GM23248 (cell line): Measurements from ENCODE around the gene CACNA2D1. TPM values are rescaled to one million over a fixed set of nuclear protein-coding genes. Genes with fewer than 3 reads are reported as not detected.

Experiments used
- DNase-seq: peaks from one replicate; pipeline ENCODE4 v3.0.0-alpha.2; 2015
- H2AFZ ChIP-seq: fragments of 200-600 bp; sonication (generic); 2 replicates; pipeline ENCODE4 v1.6.1; 2016; ENCODE audit warnings: antibody characterized with exemption
- H3F3A ChIP-seq: fragments of 200-600 bp; sonication (generic); 2 replicates; pipeline ENCODE4 v1.6.1; 2016; ENCODE audit warnings: mild to moderate bottlenecking, antibody characterized with exemption, mixed run types; ENCODE audit not compliant: insufficient read depth
- H3K27ac ChIP-seq: fragments of 200-600 bp; sonication (generic); 2 replicates; pipeline ENCODE4 v1.5.1; 2016; ENCODE audit warnings: mild to moderate bottlenecking
- H3K27me3 ChIP-seq: fragments of 200-600 bp; sonication (generic); replicated peaks from 2 replicates; pipeline ENCODE4 v1.6.1; 2016; ENCODE audit warnings: mild to moderate bottlenecking; ENCODE audit not compliant: insufficient read depth
- H3K36me3 ChIP-seq: fragments of 200-600 bp; sonication (generic); 2 replicates; pipeline ENCODE4 v1.6.1; 2016; ENCODE audit warnings: low read depth, mild to moderate bottlenecking
- H3K4me1 ChIP-seq: fragments of 200-600 bp; sonication (generic); 2 replicates; pipeline ENCODE4 v1.6.1; 2016; ENCODE audit warnings: mild to moderate bottlenecking; ENCODE audit not compliant: insufficient read depth
- H3K4me2 ChIP-seq: fragments of 200-600 bp; sonication (generic); one replicate; pipeline ENCODE4 v1.6.1; 2016; ENCODE audit warnings: mild to moderate bottlenecking; ENCODE audit not compliant: unreplicated experiment
- H3K4me3 ChIP-seq: fragments of 200-600 bp; sonication (generic); 2 replicates; pipeline ENCODE4 v1.5.1; 2016; ENCODE audit warnings: mild to moderate bottlenecking
- H3K79me2 ChIP-seq: fragments of 200-600 bp; sonication (generic); 2 replicates; pipeline ENCODE4 v1.6.1; 2016; ENCODE audit warnings: mild to moderate bottlenecking; ENCODE audit not compliant: insufficient read depth
- H3K9ac ChIP-seq: fragments of 200-600 bp; sonication (generic); 2 replicates; pipeline ENCODE4 v1.6.1; 2016; ENCODE audit warnings: mild to moderate bottlenecking
- H3K9me2 ChIP-seq: fragments of 200-600 bp; sonication (generic); 2 replicates; pipeline ENCODE4 v1.6.1; 2016; ENCODE audit warnings: mixed run types, mild to moderate bottlenecking, moderate library complexity; ENCODE audit not compliant: insufficient read depth
- H3K9me3 ChIP-seq: fragments of 200-600 bp; sonication (generic); one replicate; pipeline ENCODE4 v1.6.1; 2017; ENCODE audit warnings: low read depth
- H4K20me1 ChIP-seq: fragments of 200-600 bp; sonication (generic); 2 replicates; pipeline ENCODE4 v1.6.0; 2016; ENCODE audit not compliant: insufficient read depth
- EZH2 ChIP-seq: fragments of 200-600 bp; sonication (generic); IDR thresholded peaks from 2 replicates; pipeline ENCODE4 v1.6.1; 2018; ENCODE audit warnings: antibody characterized with exemption, mild to moderate bottlenecking; ENCODE audit not compliant: insufficient read depth, poor library complexity, severe bottlenecking
- EZH2phosphoT487 ChIP-seq: fragments of 200-600 bp; sonication (generic); IDR thresholded peaks from 2 replicates; pipeline ENCODE4 v1.6.1; 2018; ENCODE audit warnings: antibody characterized with exemption, moderate library complexity, mild to moderate bottlenecking, low read depth; ENCODE audit not compliant: insufficient read depth
- WGBS, 2 experiments: methylation state at CpG; one replicate each; pipeline ENCODE4 v1.1.6; 2015 to 2017; ENCODE audit warnings: low lambda C conversion rate in 2 of 2, low coverage in 1 of 2; ENCODE audit errors: missing lambda C conversion rate in 2 of 2; 5-methylcytosine and 5-hydroxymethylcytosine counted together
- in situ Hi-C: fragments of 300-500 bp; cut with MboI; formaldehyde crosslinking; loops from 2 replicates; pipeline ENCODE4 v1.15.0; 2020
- polyA plus RNA-seq: library from polyadenylated mRNA; unstranded; fragments of >200 nt; fragmentation: Nextera tagmentation; extraction: Ambion mirVana; gene quantifications from 2 replicates; pipeline ENCODE4 v1.2.1, GENCODE V29; 2016
- total RNA-seq: library from RNA; depleted of rRNA; stranded (reverse); fragments of >200 nt; shearing (Covaris generic); gene quantifications from 2 replicates; pipeline ENCODE4 v1.2.3, GENCODE V29; 2014

The CACNA2D1 gene
- total and polyA plus RNA-seq, 2 experiments from 2014 or later: 7.7 to 21.2 TPM

DNA sequence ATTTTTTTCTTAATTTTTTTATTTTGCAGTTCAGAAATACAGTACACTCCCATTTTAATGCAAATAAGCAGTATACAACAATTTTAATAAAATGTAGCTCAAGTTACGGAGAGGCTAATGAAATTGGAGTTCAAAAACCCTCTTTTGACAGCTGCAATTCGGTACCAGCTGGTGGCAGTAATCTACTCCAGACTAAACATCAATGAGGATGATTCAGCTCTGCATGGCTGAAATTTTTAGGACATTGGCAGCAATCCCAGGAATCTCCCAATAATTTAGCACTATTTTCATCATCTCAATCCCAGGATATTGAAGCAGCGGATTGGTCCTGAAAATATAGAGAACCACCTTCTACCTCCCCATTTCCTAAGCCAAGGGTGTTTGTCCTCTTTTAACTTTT is 278.8 kb downstream of the CACNA2D1 start:
- H3K36me3 ChIP-seq: no peaks in the 10 kb centered on the region
- DNase-seq: peak; percentile 84
- H2AFZ ChIP-seq: no peak overlapping the region
- H3K27ac ChIP-seq: no peak overlapping the region
- no peaks in the 10 kb centered on the region for H3K9me2 ChIP-seq
- no peak overlapping the region for H3K9ac ChIP-seq
- no peaks in the 10 kb centered on the region for H3K27me3 ChIP-seq
- no peaks in the 10 kb centered on the region for H3F3A ChIP-seq
- peaks cover 9% of the 10 kb centered on the region; the same call in 1 of the 2 replicates for H3K4me1 ChIP-seq
- in situ Hi-C loops: no loop called here
- 6 to 12% methylated on average over 3 of the region's 3 CpGs for WGBS, 2 experiments
- H4K20me1 ChIP-seq: no peaks in the 10 kb centered on the region
- no peak overlapping the region for H3K4me3 ChIP-seq
- no peaks in the 10 kb centered on the region for H3K9me3 ChIP-seq
- H3K79me2 ChIP-seq: no peaks in the 10 kb centered on the region
- TF ChIP-seq EZH2phosphoT487: no peak
- no peak for TF ChIP-seq EZH2
- peak overlapping the region; percentile 7 for H3K4me2 ChIP-seq

GRCh38 chr7:82164410-82164809 is 279.2 kb downstream of the CACNA2D1 start:
- no peaks in the 10 kb centered on the region for H3K27me3 ChIP-seq
- no peaks in the 10 kb centered on the region for H3K9me3 ChIP-seq
- WGBS, 2 experiments: 58 to 86% methylated on average over 1 of the region's 1 CpG
- no peak overlapping the region for H2AFZ ChIP-seq
- no peaks in the 10 kb centered on the region for H3K9me2 ChIP-seq
- no peaks in the 10 kb centered on the region for H3F3A ChIP-seq
- no peak overlapping the region for H3K9ac ChIP-seq
- H3K4me2 ChIP-seq: peak overlapping the region; percentile 7
- no peak for DNase-seq
- H3K4me3 ChIP-seq: no peak overlapping the region
- H3K4me1 ChIP-seq: peaks cover 9% of the 10 kb centered on the region; the same call in 1 of the 2 replicates
- TF ChIP-seq EZH2: no peak
- no peak for TF ChIP-seq EZH2phosphoT487
- H3K36me3 ChIP-seq: no peaks in the 10 kb centered on the region
- in situ Hi-C loops: no loop called here
- no peaks in the 10 kb centered on the region for H4K20me1 ChIP-seq
- no peak overlapping the region for H3K27ac ChIP-seq
- no peaks in the 10 kb centered on the region for H3K79me2 ChIP-seq

- Histone ChIP-seq H2AFZ (no peak overlapping the region), H3K79me2 (no peaks in the 10 kb centered on the region), H3K9ac (no peak overlapping the region), H3K4me2 (no peak overlapping the region), H3K4me1 (peaks cover 9% of the 10 kb centered on the region; the same call in 1 of the 2 replicates), H4K20me1 (no peaks in the 10 kb centered on the region), H3K36me3 (no peaks in the 10 kb centered on the region), H3K27me3 (no peaks in the 10 kb centered on the region), H3F3A (no peaks in the 10 kb centered on the region), H3K27ac (no peak overlapping the region), H3K4me3 (no peak overlapping the region), H3K9me3 (no peaks in the 10 kb centered on the region), H3K9me2 (no peaks in the 10 kb centered on the region)
- TF ChIP-seq EZH2 (no peak), EZH2phosphoT487 (no peak)
- 92 to 100% methylated on average over 1 of the region's 1 CpG for WGBS, 2 experiments
- no peak for DNase-seq
- in situ Hi-C loops: no loop called here
These were observed 280.0 kb downstream of the CACNA2D1 start for GRCh38 chr7:82163586-82163985.

- TF ChIP-seq EZH2phosphoT487 (no peak), EZH2 (no peak)
- H3F3A ChIP-seq: no peaks in the 10 kb centered on the region
- in situ Hi-C loops: no loop called here
- peaks cover 9% of the 10 kb centered on the region; the same call in 1 of the 2 replicates for H3K4me1 ChIP-seq
- no peak for DNase-seq
- no peaks in the 10 kb centered on the region for H3K9me3 ChIP-seq
- H4K20me1 ChIP-seq: no peaks in the 10 kb centered on the region
- no peak overlapping the region for H2AFZ ChIP-seq
- no peak overlapping the region for H3K27ac ChIP-seq
- no peak overlapping the region for H3K4me2 ChIP-seq
- no peak overlapping the region for H3K4me3 ChIP-seq
- no peaks in the 10 kb centered on the region for H3K9me2 ChIP-seq
- H3K9ac ChIP-seq: no peak overlapping the region
- 88 to 95% methylated on average over 2 of the region's 2 CpGs for WGBS, 2 experiments
- no peaks in the 10 kb centered on the region for H3K27me3 ChIP-seq
- no peaks in the 10 kb centered on the region for H3K36me3 ChIP-seq
- H3K79me2 ChIP-seq: no peaks in the 10 kb centered on the region
These were observed 281.3 kb downstream of the CACNA2D1 start for GRCh38 chr7:82162289-82162688.

GRCh38 chr7:82158327-82158726 is 285.2 kb downstream of the CACNA2D1 start:
- Histone ChIP-seq H3K27me3 (no peaks in the 10 kb centered on the region), H3K9me2 (no peaks in the 10 kb centered on the region), H3K4me1 (no peaks in the 10 kb centered on the region), H3K9me3 (no peaks in the 10 kb centered on the region), H2AFZ (no peak overlapping the region), H3F3A (no peaks in the 10 kb centered on the region), H4K20me1 (no peaks in the 10 kb centered on the region), H3K36me3 (no peaks in the 10 kb centered on the region), H3K4me2 (no peak overlapping the region), H3K4me3 (no peak overlapping the region), H3K27ac (no peak overlapping the region), H3K9ac (no peak overlapping the region), H3K79me2 (no peaks in the 10 kb centered on the region)
- no peak for DNase-seq
- in situ Hi-C loops: no loop called here
- TF ChIP-seq EZH2 (no peak), EZH2phosphoT487 (no peak)
